DMS 273 treated with DMSO at 0.1 percent for 48 hours (cell line): ENCODE results near the gene PRR20B.
"Not testable (repeated sequence)": the region's sequence is repeated elsewhere in the genome, so short reads cannot be mapped to it uniquely, and the experiment has no call there.

Experiments used
- DNase-seq: peaks from one replicate; lab custom pipeline; 2025; lab: John Stamatoyannopoulos, UW

The PRR20B gene

GRCh38 chr13:57147188-57147587, at the start of gene PRR20B:
Gene PRR20B, plus strand, starts transcription at chr13:57147488. Its CDS starts 387 bp downstream, at chr13:57147875.
- DNase-seq, result not testable (repeated sequence)

- no peak for DNase-seq
Measured at GRCh38 chr13:57114945-57115344, 32.3 kb upstream of the PRR20B start.

GRCh38 chr13:57123681-57124080, 23.6 kb upstream of the PRR20B start:
- no peak for DNase-seq

- no peak for DNase-seq
Measured at GRCh38 chr13:57128909-57129308, 18.4 kb upstream of the PRR20B start.

- no peak for DNase-seq
Measured at GRCh38 chr13:57136093-57136492, 11.2 kb upstream of the PRR20B start.

GRCh38 chr13:57137585-57137984, 9.7 kb upstream of the PRR20B start:
- DNase-seq, result no peak

- no peak for DNase-seq
Measured at GRCh38 chr13:57138988-57139387, 8.3 kb upstream of the PRR20B start.

GRCh38 chr13:57139781-57140180, 7.5 kb upstream of the PRR20B start:
- DNase-seq, result not testable (repeated sequence)

- not testable (repeated sequence) for DNase-seq
Measured at GRCh38 chr13:57140235-57140968, 6.9 kb upstream of the PRR20B start, which contains the start of gene PRR20A. Gene PRR20A, plus strand, starts transcription at chr13:57140918. Its CDS starts 387 bp downstream, at chr13:57141305.

GRCh38 chr13:57148106-57148505, 818 bp downstream of the PRR20B start:
- not testable (repeated sequence) for DNase-seq

GRCh38 chr13:57153761-57154160, 6.5 kb downstream of the PRR20B start, which contains the start of gene PRR20C:
Gene PRR20C, plus strand, starts transcription at chr13:57154061. Its CDS starts 387 bp downstream, at chr13:57154448.
- not testable (repeated sequence) for DNase-seq

- not testable (repeated sequence) for DNase-seq
Measured at GRCh38 chr13:57160332-57160731, 13.0 kb downstream of the PRR20B start, which contains the start of gene PRR20D. Gene PRR20D, plus strand, starts transcription at chr13:57160632. Its CDS starts 387 bp downstream, at chr13:57161019.

- DNase-seq, result not testable (repeated sequence)
Measured at GRCh38 chr13:57166897-57167296, 19.6 kb downstream of the PRR20B start, which contains the start of gene PRR20E. Gene PRR20E, plus strand, starts transcription at chr13:57167197. Its CDS starts 387 bp downstream, at chr13:57167584.

- no peak for DNase-seq
Measured at GRCh38 chr13:57191667-57192066, 44.4 kb downstream of the PRR20B start.
